Fibroblast of skin of right biceps (primary cell): ENCODE results near the gene MAZ.

ENCODE experiments used
- DNase-seq: peaks from one replicate; pipeline ENCODE4 v3.0.0-alpha.2; 2013

The MAZ gene

DNA sequence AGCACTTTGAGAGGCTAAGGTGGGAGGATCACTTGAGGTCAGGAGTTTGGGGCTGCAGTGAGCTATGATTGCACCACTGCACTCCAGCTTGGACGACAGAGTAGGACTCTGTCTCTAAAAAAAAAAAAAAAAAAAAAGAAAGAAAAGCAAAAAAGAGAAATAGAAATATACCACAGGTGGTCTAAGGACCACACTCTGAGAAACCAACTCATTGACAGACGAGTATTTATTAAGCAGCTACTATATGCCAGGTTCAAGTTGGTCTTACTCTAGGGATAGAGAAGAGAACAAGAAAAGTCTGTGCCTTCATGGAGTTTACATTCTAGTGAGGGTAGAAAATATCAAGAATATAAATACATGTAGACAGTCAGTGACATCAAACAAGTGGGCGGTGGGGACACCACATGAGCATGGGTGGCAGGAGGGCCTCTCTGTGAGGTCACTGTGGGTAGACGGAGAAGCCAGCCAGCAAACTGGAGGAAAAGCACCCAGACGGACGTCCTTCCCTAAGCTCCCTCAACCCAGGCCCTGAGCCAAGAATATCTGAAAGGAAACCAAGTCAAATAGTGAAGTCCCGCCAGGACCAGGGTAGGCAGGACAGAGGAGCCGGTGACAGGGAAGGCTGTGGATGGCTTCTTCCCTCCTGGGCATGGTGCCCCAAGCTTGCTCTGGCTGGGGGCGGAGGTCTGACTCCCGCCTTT lies 52.0 kb downstream of the MAZ start:
- no peak for DNase-seq

- DNase-seq: no peak
These were observed 52.6 kb downstream of the MAZ start for GRCh38 chr16:29858974-29859373.

GRCh38 chr16:29860218-29860617 lies 53.9 kb downstream of the MAZ start:
- no peak for DNase-seq
